ENCODE data around the gene FOXB1.

FOXB1 gene

GRCh38 chr15:59999612-60000112, 4.4 kb upstream of the FOXB1 start:
- no peak for DNase-seq

- no peak for DNase-seq
Observed at GRCh38 chr15:60000113-60000823, 3.8 kb upstream of the FOXB1 start.

GRCh38 chr15:60000824-60001609, 3.1 kb upstream of the FOXB1 start:
- DNase-seq = no peak

GRCh38 chr15:60001610-60002527, 2.2 kb upstream of the FOXB1 start:
- DNase-seq = no peak

- no peak for DNase-seq
Observed at GRCh38 chr15:60002528-60003218, 1.4 kb upstream of the FOXB1 start.

GRCh38 chr15:60003243-60004008, 685 bp upstream of the FOXB1 start:
- DNase-seq = no peak

GRCh38 chr15:60004846-60005351, 788 bp downstream of the FOXB1 start:
- no peak for DNase-seq

GRCh38 chr15:60005352-60006202, 1.5 kb downstream of the FOXB1 start:
- DNase-seq = no peak

- DNase-seq = peak; percentile 76
Observed at GRCh38 chr15:60006203-60006862, 2.2 kb downstream of the FOXB1 start.

GRCh38 chr15:60006873-60007272, 2.8 kb downstream of the FOXB1 start:
- DNase-seq = no peak

- no peak for DNase-seq
Observed at GRCh38 chr15:60009124-60009960, 5.2 kb downstream of the FOXB1 start.

- DNase-seq = no peak
Observed at GRCh38 chr15:60009980-60010732, 6.0 kb downstream of the FOXB1 start.

- DNase-seq = no peak
Observed at GRCh38 chr15:60010858-60011257, 6.7 kb downstream of the FOXB1 start.

GRCh38 chr15:60012695-60013094, 8.6 kb downstream of the FOXB1 start:
- no peak for DNase-seq

GRCh38 chr15:60017538-60018520, 13.7 kb downstream of the FOXB1 start:
- DNase-seq = peak; percentile 94

- DNase-seq = no peak
Observed at GRCh38 chr15:60020736-60021135, 16.6 kb downstream of the FOXB1 start.

Measured in suppressor macrophage treated with lipopolysaccharide for 4 hours (primary cell).